GM19099 (cell line): ENCODE measurements around the gene SULT1B1.

Experiments
- POLR2A ChIP-seq: IDR thresholded peaks from 3 replicates; pipeline ENCODE4 v1.6.1; 2011; ENCODE audit warnings: low read depth; ENCODE audit not compliant: insufficient read length; ENCODE audit errors: extremely low read depth

Gene SULT1B1

DNA sequence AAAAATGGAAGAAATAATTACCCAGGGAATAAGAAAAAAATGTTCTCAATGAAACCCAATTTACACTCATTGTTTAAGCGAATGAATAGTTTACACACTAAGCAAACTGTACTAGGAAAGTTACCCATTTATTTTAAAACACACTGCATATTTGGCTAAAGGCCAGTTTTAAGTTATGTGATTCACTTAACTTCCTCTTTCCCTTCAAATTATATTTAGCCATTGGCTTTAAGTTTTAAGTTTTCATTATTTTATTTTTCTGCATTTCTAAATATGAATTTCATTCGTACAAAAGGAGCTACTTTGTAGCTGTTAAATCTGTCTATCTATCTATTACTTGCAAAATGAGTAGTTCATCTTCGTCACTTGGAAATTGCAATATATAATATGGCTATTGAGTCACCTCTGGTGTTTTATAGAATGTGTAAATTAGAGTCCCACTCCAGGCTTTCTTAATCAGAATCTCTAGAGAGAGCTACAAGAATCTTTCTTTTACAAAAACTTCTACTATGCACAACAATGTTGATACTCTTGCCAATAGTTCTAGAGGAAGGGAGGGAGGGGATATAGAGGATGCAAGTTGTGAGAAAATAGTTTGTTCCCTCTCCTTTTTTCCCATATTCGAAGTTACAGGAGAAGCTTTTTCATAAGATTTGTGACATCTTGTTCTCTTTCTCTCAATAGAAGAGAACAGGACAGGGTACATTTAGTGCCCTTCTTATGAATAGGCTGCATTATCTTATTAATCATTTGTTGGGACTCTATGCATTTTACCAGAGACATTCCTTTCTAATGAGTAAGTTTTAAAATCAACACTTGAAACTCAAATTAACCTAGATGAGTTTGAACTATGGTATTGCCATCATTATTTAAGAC is 41.8 kb downstream of the SULT1B1 start:
- no peak for TF ChIP-seq POLR2A

DNA sequence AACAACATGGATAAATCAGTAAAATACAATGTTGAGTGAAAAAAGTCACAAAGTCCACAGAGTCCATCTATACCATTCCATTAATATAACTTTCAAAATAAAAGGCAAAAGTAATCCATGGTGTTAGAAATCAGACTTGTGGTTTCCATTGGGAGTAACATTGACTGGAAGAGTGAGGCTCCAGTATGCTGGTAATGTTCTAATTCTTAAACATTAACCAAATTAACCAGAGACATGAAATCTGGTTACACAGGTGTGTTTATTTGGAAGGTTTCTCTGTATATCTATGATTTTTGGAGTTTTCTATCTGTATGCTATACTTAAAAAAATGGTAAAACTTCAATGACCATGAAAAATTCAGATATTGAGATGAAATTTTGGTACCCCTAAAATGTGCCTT is 42.6 kb downstream of the SULT1B1 start:
- no peak for TF ChIP-seq POLR2A

DNA sequence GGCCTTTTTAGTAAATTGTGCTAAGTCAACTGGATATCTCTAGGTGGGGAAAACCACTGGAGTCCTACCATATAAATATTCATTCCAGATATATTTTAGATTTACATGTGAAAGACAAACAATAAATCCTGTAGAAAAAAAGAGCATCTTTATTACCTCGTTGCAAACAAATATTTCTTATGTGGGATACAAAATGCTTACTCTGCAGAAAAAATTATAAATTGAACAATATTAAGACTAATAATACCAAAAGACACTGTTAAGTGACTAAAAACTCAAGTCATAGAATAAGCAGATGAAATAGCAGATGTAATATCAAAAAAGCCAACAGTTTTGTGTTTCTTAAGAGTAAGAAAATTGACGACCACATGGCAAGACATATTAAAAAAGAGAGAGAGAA is 43.8 kb downstream of the SULT1B1 start:
- TF ChIP-seq POLR2A = no peak

DNA sequence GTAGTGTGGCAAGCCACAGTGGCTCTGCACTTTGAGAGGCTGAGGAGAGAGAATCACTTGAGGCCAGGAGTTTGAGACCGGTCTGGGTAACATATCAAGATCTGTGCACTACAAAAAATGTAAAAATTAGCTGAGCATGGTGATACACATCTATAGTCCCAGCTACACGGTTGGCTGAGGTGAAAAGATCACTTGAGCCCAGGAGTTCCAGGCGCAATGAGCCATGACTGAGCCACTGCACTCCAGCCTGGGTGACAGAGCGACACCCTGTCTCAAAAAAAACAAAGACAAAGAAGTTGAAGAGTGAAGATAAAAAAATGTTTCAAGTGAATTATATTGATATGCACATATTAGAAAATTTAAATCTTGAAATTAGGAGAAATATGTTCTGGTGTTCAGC is 46.3 kb downstream of the SULT1B1 start:
- no peak for TF ChIP-seq POLR2A

DNA sequence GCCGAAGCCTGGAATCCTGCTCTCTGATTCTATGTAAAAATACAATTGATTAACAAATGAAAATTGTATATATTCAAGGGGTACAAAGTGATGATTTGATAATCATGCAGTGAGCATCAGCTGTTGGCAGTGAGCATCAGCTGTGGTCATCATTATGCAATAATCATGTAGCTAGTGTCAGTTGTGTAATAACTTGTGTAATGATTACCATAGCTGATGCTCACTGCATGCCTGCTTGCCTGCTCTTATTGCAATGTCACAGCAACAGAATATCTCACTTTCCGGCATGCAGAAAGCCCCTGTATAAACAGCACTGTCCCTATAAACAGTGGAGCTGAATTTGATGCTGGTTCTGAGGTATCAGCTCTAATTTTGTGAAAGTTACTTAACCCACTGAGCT is 46.8 kb downstream of the SULT1B1 start:
- no peak for TF ChIP-seq POLR2A

- no peak for TF ChIP-seq POLR2A
Observed at GRCh38 chr4:69710580-69710979, 49.8 kb downstream of the SULT1B1 start.

DNA sequence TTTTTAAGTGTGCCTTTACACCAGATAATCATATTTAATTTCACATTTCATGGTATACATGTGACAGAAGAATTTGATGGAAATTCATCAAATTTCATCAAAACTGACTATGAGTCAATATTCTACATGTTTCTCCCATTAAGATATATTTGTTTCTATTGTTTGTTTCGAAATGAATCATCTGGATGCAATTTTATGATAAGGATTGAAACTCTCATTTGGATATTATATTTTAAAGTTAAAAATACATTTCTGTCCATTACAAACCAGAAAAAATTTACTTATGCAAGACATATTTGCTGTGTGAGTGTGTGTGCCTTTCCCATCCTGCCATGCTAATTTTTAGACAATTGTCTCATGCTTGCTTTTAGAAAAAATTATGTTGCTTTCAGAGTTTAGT is 52.2 kb downstream of the SULT1B1 start:
- no peak for TF ChIP-seq POLR2A

DNA sequence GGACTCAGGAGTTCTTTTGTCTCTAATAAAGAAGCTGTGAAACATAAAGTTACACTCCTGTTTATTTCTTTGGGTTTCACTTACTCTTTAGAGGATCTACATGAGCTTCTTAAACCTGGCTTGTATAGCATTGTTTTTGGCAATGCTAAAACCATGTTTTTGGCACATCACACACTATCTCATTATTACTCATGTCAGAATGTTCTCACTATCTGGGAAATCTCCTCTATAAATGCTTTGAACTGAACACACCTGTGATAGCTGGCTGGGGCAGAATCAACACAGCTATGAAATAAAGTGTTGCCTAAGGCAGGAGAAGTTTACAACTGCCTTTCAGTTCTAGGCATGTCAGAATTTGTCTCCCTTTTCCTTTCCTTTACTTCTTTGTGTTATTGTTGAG is 52.6 kb downstream of the SULT1B1 start:
- TF ChIP-seq POLR2A = no peak

DNA sequence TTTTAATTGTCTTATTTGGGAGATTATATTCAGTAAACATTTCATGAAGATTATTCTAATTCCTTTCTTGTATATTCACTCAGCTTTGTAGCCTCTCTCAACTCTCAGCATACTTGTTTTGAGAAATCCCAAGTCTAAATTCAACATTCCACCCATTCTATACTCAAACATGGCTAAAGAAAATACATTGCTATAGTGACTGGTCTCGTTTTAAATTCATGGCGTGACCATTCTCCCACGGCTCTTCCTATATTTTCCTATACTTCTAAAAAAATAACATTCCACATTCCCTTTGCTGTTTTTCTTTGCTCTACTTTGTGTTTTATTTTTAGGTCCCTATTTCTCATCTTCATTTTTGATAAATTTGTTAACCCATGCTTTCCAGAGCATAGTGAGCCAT is 58.2 kb downstream of the SULT1B1 start:
- no peak for TF ChIP-seq POLR2A

GRCh38 chr4:69701696-69702095 is 58.7 kb downstream of the SULT1B1 start:
- TF ChIP-seq POLR2A = no peak

DNA sequence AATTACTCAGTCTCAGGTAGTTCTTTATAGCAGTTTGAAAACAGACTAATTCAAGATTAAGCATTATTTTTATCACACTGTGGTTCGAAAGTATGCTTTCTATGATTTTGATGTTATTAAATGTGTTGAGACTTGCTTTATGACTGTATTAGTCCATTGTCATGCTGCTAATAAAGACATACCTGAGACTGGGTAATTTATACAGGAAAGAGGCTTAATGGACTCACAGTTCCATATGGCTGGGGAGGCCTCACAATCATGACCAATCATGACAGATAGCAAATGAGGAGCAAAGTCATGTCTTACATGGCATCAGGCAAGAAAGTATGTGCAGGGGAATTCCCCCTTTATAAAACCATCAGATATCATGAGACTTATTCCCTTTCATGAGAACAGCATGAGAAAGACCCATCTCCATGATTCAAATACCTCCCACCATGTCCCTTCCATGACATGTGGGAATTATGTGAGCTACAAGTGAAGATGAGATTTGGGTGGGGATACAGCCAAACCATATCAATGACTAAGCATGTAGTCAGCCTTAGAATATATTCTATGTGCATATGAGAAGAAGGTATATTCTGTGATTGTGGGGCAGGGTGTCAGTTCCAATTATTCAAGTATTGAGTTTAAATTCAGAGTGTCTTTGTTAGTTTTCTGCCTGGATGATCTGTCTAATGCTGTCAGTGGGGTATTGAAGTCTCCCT is 62.7 kb downstream of the SULT1B1 start:
- no peak for TF ChIP-seq POLR2A

- no peak for TF ChIP-seq POLR2A
Observed at GRCh38 chr4:69689599-69689998, 70.8 kb downstream of the SULT1B1 start.

DNA sequence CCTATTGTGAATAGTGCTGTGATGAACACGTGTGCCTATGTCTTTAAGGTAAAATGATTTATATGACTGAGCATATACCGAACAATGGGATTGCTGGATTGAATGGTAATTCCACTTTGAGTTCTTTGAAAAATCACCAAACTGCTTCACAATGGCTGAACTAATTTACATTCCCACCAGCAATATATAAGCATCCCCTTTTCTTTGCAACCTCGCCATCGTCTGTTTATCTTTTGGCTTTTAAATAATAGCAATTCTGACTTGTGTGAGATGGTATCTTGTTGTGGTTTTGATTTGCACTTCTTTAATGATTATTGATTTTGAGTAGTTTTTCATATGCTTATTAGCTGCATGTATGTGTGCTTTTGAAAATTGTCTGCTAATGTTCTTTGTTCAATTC is 75.6 kb downstream of the SULT1B1 start:
- no peak for TF ChIP-seq POLR2A
